Measurements from ENCODE around the gene NDUFA12.

GRCh38 chr12:94930772-94931171 is 72.7 kb downstream of the NDUFA12 start:
- TF ChIP-seq POLR2A (IDR thresholded peaks at IDR 0.05; ENCODE audit: low read depth, low read length) (no peak), CEBPB (IDR thresholded peaks at IDR 0.05; ENCODE audit: low read depth, low read length) (no peak), SMC3 (IDR thresholded peaks at IDR 0.05; ENCODE audit: low read depth, low read length) (no peak), MAZ (IDR thresholded peaks at IDR 0.05; ENCODE audit: borderline replicate concordance, low read depth, low read length) (no peak), MXI1 (IDR thresholded peaks at IDR 0.05; ENCODE audit: borderline replicate concordance, low read depth, low read length) (no peak), RAD21 (IDR thresholded peaks at IDR 0.05; ENCODE audit: low read length) (no peak), RFX5 (IDR thresholded peaks at IDR 0.05; ENCODE audit: low read depth, low read length) (no peak), USF2 (IDR thresholded peaks at IDR 0.05; ENCODE audit: low read depth, low read length) (no peak), BHLHE40 (IDR thresholded peaks at IDR 0.05; ENCODE audit: low read depth, low read length) (no peak), FOS (IDR thresholded peaks at IDR 0.05; ENCODE audit: low read depth, low read length) (no peak), MAFK (IDR thresholded peaks at IDR 0.05; ENCODE audit: low read depth, low read length) (no peak), RCOR1 (IDR thresholded peaks at IDR 0.05; ENCODE audit: insufficient replicate concordance, low read length) (no peak)
- TF ChIP-seq, protein P1, sequence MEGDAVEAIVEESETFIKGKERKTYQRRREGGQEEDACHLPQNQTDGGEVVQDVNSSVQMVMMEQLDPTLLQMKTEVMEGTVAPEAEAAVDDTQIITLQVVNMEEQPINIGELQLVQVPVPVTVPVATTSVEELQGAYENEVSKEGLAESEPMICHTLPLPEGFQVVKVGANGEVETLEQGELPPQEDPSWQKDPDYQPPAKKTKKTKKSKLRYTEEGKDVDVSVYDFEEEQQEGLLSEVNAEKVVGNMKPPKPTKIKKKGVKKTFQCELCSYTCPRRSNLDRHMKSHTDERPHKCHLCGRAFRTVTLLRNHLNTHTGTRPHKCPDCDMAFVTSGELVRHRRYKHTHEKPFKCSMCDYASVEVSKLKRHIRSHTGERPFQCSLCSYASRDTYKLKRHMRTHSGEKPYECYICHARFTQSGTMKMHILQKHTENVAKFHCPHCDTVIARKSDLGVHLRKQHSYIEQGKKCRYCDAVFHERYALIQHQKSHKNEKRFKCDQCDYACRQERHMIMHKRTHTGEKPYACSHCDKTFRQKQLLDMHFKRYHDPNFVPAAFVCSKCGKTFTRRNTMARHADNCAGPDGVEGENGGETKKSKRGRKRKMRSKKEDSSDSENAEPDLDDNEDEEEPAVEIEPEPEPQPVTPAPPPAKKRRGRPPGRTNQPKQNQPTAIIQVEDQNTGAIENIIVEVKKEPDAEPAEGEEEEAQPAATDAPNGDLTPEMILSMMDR (conservative IDR thresholded peaks at IDR 0.05; ENCODE audit: low read depth, low read length), result no peak
